Skin epidermis (tissue), 12 donors: ENCODE results near the gene ZNF552.
"Not testable (repeated sequence)": the region's sequence is repeated elsewhere in the genome, so short reads cannot be mapped to it uniquely, and the experiment has no call there.

Source experiments
- H3K27ac ChIP-seq, 21 experiments: fragments of 200-600 bp; sonication (generic) in 11 of 21; one replicate each; pipeline ENCODE4 v1.5.0; 2020; ENCODE audit warnings: mild to moderate bottlenecking in 3 of 21, inconsistent platforms in 2 of 21, moderate library complexity in 2 of 21
- H3K4me3 ChIP-seq, 7 experiments: fragments of 200-600 bp; sonication (generic) in 2 of 7; one replicate each; pipeline ENCODE4 v1.5.0; 2020; ENCODE audit warnings: inconsistent platforms in 2 of 7, mild to moderate bottlenecking in 2 of 7, moderate library complexity in 1 of 7

Gene ZNF552

GRCh38 chr19:57814505-57815246, at the start of gene ZNF552:
Gene ZNF552, minus strand, starts transcription at chr19:57814913. Its CDS starts 170 bp downstream, at chr19:57814743.
- peak within 1 kb of the TSS; percentile 59 to 91 (median 81) for H3K4me3 ChIP-seq
- H3K27ac ChIP-seq: peak within 1 kb of the TSS; percentile 32 to 90 (median 82)

- H3K4me3 ChIP-seq, H3K27ac ChIP-seq: not testable (repeated sequence)
Measured at GRCh38 chr19:57862351-57862750, 47.6 kb upstream of the ZNF552 start.

GRCh38 chr19:57854117-57854516, 39.4 kb upstream of the ZNF552 start:
- not testable (repeated sequence) for H3K27ac ChIP-seq, H3K4me3 ChIP-seq

- not testable (repeated sequence) for H3K4me3 ChIP-seq, H3K27ac ChIP-seq
Measured at GRCh38 chr19:57851812-57852603, 37.3 kb upstream of the ZNF552 start.

- H3K27ac ChIP-seq: peak overlapping the region in 17 of 21 experiments; percentile 61 to 93 (median 83)
- H3K4me3 ChIP-seq: peak overlapping the region; percentile 63 to 79 (median 74)
Measured at GRCh38 chr19:57850553-57851017, 35.9 kb upstream of the ZNF552 start.

GRCh38 chr19:57849666-57850473, 35.2 kb upstream of the ZNF552 start, which contains the start of gene ZNF587:
Gene ZNF587, plus strand, starts transcription at chr19:57849859. Its CDS starts 180 bp downstream, at chr19:57850039.
- Histone ChIP-seq H3K4me3 (peak within 1 kb of the TSS; percentile 63 to 79 (median 74)), H3K27ac (peak within 1 kb of the TSS in 20 of 21 experiments; percentile 59 to 93 (median 84))

- peak overlapping the region in 5 of 7 experiments; percentile 63 to 79 (median 74) for H3K4me3 ChIP-seq
- peak overlapping the region in 6 of 21 experiments; percentile 77 to 91 (median 84) for H3K27ac ChIP-seq
Measured at GRCh38 chr19:57849162-57849665, 34.5 kb upstream of the ZNF552 start.

GRCh38 chr19:57847164-57847563, 32.5 kb upstream of the ZNF552 start:
- not testable (repeated sequence) for H3K27ac ChIP-seq, H3K4me3 ChIP-seq

- H3K27ac ChIP-seq: no peak overlapping the region
- H3K4me3 ChIP-seq: no peak overlapping the region
Measured at GRCh38 chr19:57841122-57841763, 26.5 kb upstream of the ZNF552 start.

- H3K27ac ChIP-seq, H3K4me3 ChIP-seq: not testable (repeated sequence)
Measured at GRCh38 chr19:57838622-57839191, 24.0 kb upstream of the ZNF552 start.

GRCh38 chr19:57836991-57837390, 22.3 kb upstream of the ZNF552 start:
- H3K4me3 ChIP-seq: not testable (repeated sequence)

GRCh38 chr19:57830071-57830602, 15.4 kb upstream of the ZNF552 start, which contains the start of gene ZNF587B:
Gene ZNF587B, plus strand, starts transcription at chr19:57830299. Its CDS starts 230 bp downstream, at chr19:57830529.
- Histone ChIP-seq H3K27ac (peak within 1 kb of the TSS in 5 of 21 experiments; percentile 12 to 61 (median 40)), H3K4me3 (peak within 1 kb of the TSS in 6 of 7 experiments; percentile 19 to 45 (median 25))

More at GRCh38 chr19:57836991-57837390, 22.3 kb upstream of the ZNF552 start:
- not testable (repeated sequence) for H3K27ac ChIP-seq

- Histone ChIP-seq H3K27ac (no peak overlapping the region), H3K4me3 (no peak overlapping the region)
Measured at GRCh38 chr19:57829316-57829715, 14.6 kb upstream of the ZNF552 start.

GRCh38 chr19:57825511-57825910, 10.8 kb upstream of the ZNF552 start:
- H3K27ac ChIP-seq: no peak overlapping the region
- H3K4me3 ChIP-seq: no peak overlapping the region

GRCh38 chr19:57823608-57824007, 8.9 kb upstream of the ZNF552 start:
- not testable (repeated sequence) for H3K27ac ChIP-seq, H3K4me3 ChIP-seq

- H3K4me3 ChIP-seq, H3K27ac ChIP-seq: not testable (repeated sequence)
Measured at GRCh38 chr19:57823155-57823554, 8.4 kb upstream of the ZNF552 start.

- H3K4me3 ChIP-seq, H3K27ac ChIP-seq: not testable (repeated sequence)
Measured at GRCh38 chr19:57821501-57821900, 6.8 kb upstream of the ZNF552 start.

GRCh38 chr19:57821095-57821494, 6.4 kb upstream of the ZNF552 start:
- not testable (repeated sequence) for H3K27ac ChIP-seq
- peak overlapping the region in 1 of 7 experiments; percentile 80 for H3K4me3 ChIP-seq
